H9 (cell line): ENCODE results near the gene ZNF319. TPM values are rescaled to one million over a fixed set of nuclear protein-coding genes. Genes with fewer than 3 reads are reported as not detected.

Experiments
- DNase-seq: peaks from one replicate; pipeline ENCODE4 v3.0.0-alpha.2; 2017
- H2AFZ ChIP-seq: one replicate; pipeline ENCODE4 v1.6.1; 2013; ENCODE audit warnings: mild to moderate bottlenecking, low read length, control low read depth, moderate library complexity
- H2AK5ac ChIP-seq: 2 replicates; pipeline ENCODE4 v1.6.1; 2013; ENCODE audit warnings: low read length, control low read depth, mixed read lengths; ENCODE audit not compliant: insufficient read length
- H2BK120ac ChIP-seq: one replicate; pipeline ENCODE4 v1.6.1; 2013; ENCODE audit warnings: low read depth, mild to moderate bottlenecking, low read length, control low read depth, inconsistent platforms; ENCODE audit not compliant: poor library complexity, severe bottlenecking
- H2BK12ac ChIP-seq: 2 replicates; pipeline ENCODE4 v1.6.1; 2013; ENCODE audit warnings: low read length, control low read depth, mixed read lengths, low read depth; ENCODE audit not compliant: insufficient read length
- H2BK15ac ChIP-seq: 2 replicates; pipeline ENCODE4 v1.6.1; 2013; ENCODE audit warnings: low read depth, low read length, control low read depth
- H2BK20ac ChIP-seq: one replicate; pipeline ENCODE4 v1.6.1; 2013; ENCODE audit warnings: low read depth, mild to moderate bottlenecking, low read length, control low read depth, inconsistent platforms; ENCODE audit not compliant: poor library complexity, severe bottlenecking
- H2BK5ac ChIP-seq: 2 replicates; pipeline ENCODE4 v1.6.1; 2013; ENCODE audit warnings: low read length, control low read depth, mixed read lengths; ENCODE audit not compliant: insufficient read length
- H3K14ac ChIP-seq: 2 replicates; pipeline ENCODE4 v1.6.1; 2013; ENCODE audit warnings: low read length, control low read depth; ENCODE audit not compliant: insufficient read depth
- H3K18ac ChIP-seq: 2 replicates; pipeline ENCODE4 v1.6.1; 2013; ENCODE audit warnings: low read depth, mild to moderate bottlenecking, mixed read lengths, low read length, control low read depth; ENCODE audit not compliant: insufficient read length
- H3K23ac ChIP-seq: 2 replicates; pipeline ENCODE4 v1.6.1; 2013; ENCODE audit warnings: low read length, control low read depth, mixed read lengths, low read depth; ENCODE audit not compliant: insufficient read length
- H3K23me2 ChIP-seq: 2 replicates; pipeline ENCODE4 v1.6.1; 2013; ENCODE audit warnings: low read depth, mild to moderate bottlenecking, mixed read lengths, low read length, control low read depth; ENCODE audit not compliant: insufficient read length, poor library complexity, severe bottlenecking
- H3K27ac ChIP-seq: 2 replicates; pipeline ENCODE4 v1.5.1; 2013; ENCODE audit warnings: low read length, control low read depth, mixed read lengths, low read depth; ENCODE audit not compliant: insufficient read length
- H3K27me3 ChIP-seq: 2 replicates; pipeline ENCODE4 v1.6.1; 2013; ENCODE audit warnings: low read length, control low read depth, inconsistent platforms; ENCODE audit not compliant: insufficient read depth
- H3K4ac ChIP-seq: 2 replicates; pipeline ENCODE4 v1.6.1; 2013; ENCODE audit warnings: low read depth, mild to moderate bottlenecking, control low read depth, inconsistent platforms, low read length, moderate library complexity
- H3K4me1 ChIP-seq: 2 replicates; pipeline ENCODE4 v1.6.1; 2013; ENCODE audit warnings: low read length, control low read depth, inconsistent platforms; ENCODE audit not compliant: insufficient read depth
- H3K4me2 ChIP-seq: 2 replicates; pipeline ENCODE4 v1.6.1; 2013; ENCODE audit warnings: low read length, control low read depth, mixed read lengths; ENCODE audit not compliant: insufficient read length, insufficient read depth
- H3K56ac ChIP-seq: 2 replicates; pipeline ENCODE4 v1.6.1; 2013; ENCODE audit warnings: low read depth, mild to moderate bottlenecking, mixed read lengths, low read length, control low read depth; ENCODE audit not compliant: insufficient read length
- H3K79me1 ChIP-seq: 2 replicates; pipeline ENCODE4 v1.6.1; 2013; ENCODE audit warnings: low read depth, mild to moderate bottlenecking, moderate library complexity, low read length, control low read depth, inconsistent platforms; ENCODE audit not compliant: insufficient read depth, poor library complexity, severe bottlenecking
- H3K79me2 ChIP-seq: 2 replicates; pipeline ENCODE4 v1.6.1; 2013; ENCODE audit warnings: low read length, control low read depth, inconsistent platforms; ENCODE audit not compliant: insufficient read depth
- H3K9ac ChIP-seq: 2 replicates; pipeline ENCODE4 v1.6.1; 2013; ENCODE audit warnings: low read length, control low read depth, mixed read lengths; ENCODE audit not compliant: insufficient read length; ENCODE audit errors: extremely low read depth
- H3K9me3 ChIP-seq: one replicate; pipeline ENCODE4 v1.6.1; 2013; ENCODE audit warnings: low read depth, low read length, inconsistent platforms; ENCODE audit not compliant: control insufficient read depth
- H3T11ph ChIP-seq: one replicate; pipeline ENCODE4 v1.6.1; 2013; ENCODE audit warnings: mild to moderate bottlenecking, low read length, control low read depth, inconsistent platforms
- H4K20me1 ChIP-seq: one replicate; pipeline ENCODE4 v1.6.1; 2013; ENCODE audit not compliant: control insufficient read depth, insufficient read length, insufficient read depth
- H4K5ac ChIP-seq: 2 replicates; pipeline ENCODE4 v1.6.1; 2013; ENCODE audit warnings: low read depth, mild to moderate bottlenecking, mixed read lengths, low read length, control low read depth; ENCODE audit not compliant: insufficient read length
- H4K8ac ChIP-seq: replicated peaks from 2 replicates; pipeline ENCODE4 v1.6.1; 2013; ENCODE audit warnings: low read length, control low read depth, mixed read lengths, low read depth; ENCODE audit not compliant: insufficient read length
- H4K91ac ChIP-seq: 2 replicates; pipeline ENCODE4 v1.6.1; 2013; ENCODE audit warnings: low read depth, mild to moderate bottlenecking, moderate library complexity, mixed read lengths, low read length, control low read depth; ENCODE audit not compliant: insufficient read length
- H3K27ac Mint-ChIP-seq, 3 experiments: 2 replicates in 2 of 3; 3 replicates in 1 of 3; pipeline ENCODE4 v1.8.0; 2020 to 2021; ENCODE audit warnings: mixed read lengths in 3 of 3, mild to moderate bottlenecking in 1 of 3, moderate library complexity in 1 of 3
- H3K27me3 Mint-ChIP-seq: 2 replicates; pipeline ENCODE4 v1.8.0; 2021; ENCODE audit warnings: low read depth, mild to moderate bottlenecking, moderate library complexity, mixed read lengths
- H3K36me3 Mint-ChIP-seq, 3 experiments: 2 replicates in 2 of 3; 3 replicates in 1 of 3; pipeline ENCODE4 v1.8.0; 2020 to 2021; ENCODE audit warnings: low read depth in 3 of 3, mixed read lengths in 3 of 3; ENCODE audit not compliant: insufficient read depth in 1 of 3
- H3K4me1 Mint-ChIP-seq, 2 experiments: 2 replicates each; pipeline ENCODE4 v1.8.0; 2020; ENCODE audit warnings: mixed read lengths in 2 of 2
- H3K4me3 Mint-ChIP-seq, 2 experiments: 2 replicates in 1 of 2; 3 replicates in 1 of 2; pipeline ENCODE4 v1.8.0; 2020 to 2021; ENCODE audit warnings: mild to moderate bottlenecking in 2 of 2, mixed read lengths in 2 of 2, moderate library complexity in 1 of 2
- H3K9me3 Mint-ChIP-seq, 2 experiments: 2 replicates in 1 of 2; 3 replicates in 1 of 2; pipeline ENCODE4 v1.8.0; 2020; ENCODE audit warnings: mild to moderate bottlenecking in 2 of 2, mixed read lengths in 2 of 2, moderate library complexity in 1 of 2
- WGBS: extraction: QIAGEN DNeasy Blood & Tissue Kit; methylation state at CpG from one replicate; pipeline ENCODE4 v1.1.7; 2013; ENCODE audit warnings: missing lambda C conversion rate, low lambda C conversion rate, mixed read lengths; ENCODE audit not compliant: insufficient read length; ENCODE audit errors: extremely low coverage; 5-methylcytosine and 5-hydroxymethylcytosine counted together
- total RNA-seq: library from RNA; stranded (reverse); gene quantifications from 2 replicates; pipeline ENCODE4 v1.2.1, GENCODE V29; 2021
- TF ChIP-seq, protein P1 (sequence below): fragments of 200-600 bp; sonication (generic); conservative IDR thresholded peaks from 3 replicates; pipeline ENCODE4 v1.8.0; 2021; ENCODE audit warnings: antibody characterized with exemption, mild to moderate bottlenecking

Gene ZNF319
- total RNA-seq, 1 experiment from 2014 or later, result 5.6 TPM

DNA sequence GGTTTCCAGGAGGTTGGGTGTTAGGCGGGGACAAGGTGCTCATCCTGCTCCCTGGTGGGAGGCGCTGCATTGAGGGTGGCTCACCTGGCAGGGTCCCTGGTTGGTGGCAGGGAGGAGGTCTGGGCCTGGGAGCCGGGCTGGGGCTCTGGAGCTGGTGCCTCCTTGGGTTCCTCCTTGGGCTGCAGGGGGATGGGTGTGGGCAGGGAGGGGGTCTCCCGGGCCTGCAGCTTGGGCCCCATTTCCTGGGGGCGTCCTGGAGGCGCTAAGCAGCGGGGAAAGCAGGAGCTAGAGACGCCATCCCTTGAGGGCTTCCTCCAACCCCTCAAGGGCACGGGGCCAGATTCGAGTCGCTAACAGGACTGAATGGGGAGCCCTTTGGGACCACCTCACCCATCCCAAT, 40.7 kb downstream of the ZNF319 start:
- no peak overlapping the region for H2BK15ac ChIP-seq
- no peak overlapping the region for H3K4ac ChIP-seq
- no peaks in the 10 kb centered on the region for H4K20me1 ChIP-seq
- no peak overlapping the region for H2BK12ac ChIP-seq
- no peak overlapping the region for H4K91ac ChIP-seq
- Mint-ChIP-seq H3K4me3 (0 out of 5 replicates have a peak overlapping the region, but pooled peaks of 1 of the 2 experiments have one; percentile 29), H3K27ac (peak overlapping the region in 2 of 3 experiments; percentile 44 to 89; a peak in 2 of 7 replicates), H3K27me3 (no peaks in the 10 kb centered on the region; the same call in 1 of the 2 replicates), H3K36me3 (no peaks in the 10 kb centered on the region), H3K9me3 (no peaks in the 10 kb centered on the region), H3K4me1 (peaks cover 16 to 26% of the 10 kb centered on the region in 2 experiments; a peak in 3 of 4 replicates)
- H4K8ac ChIP-seq, result no peak overlapping the region
- H2BK20ac ChIP-seq, result no peak overlapping the region
- no peak overlapping the region for H4K5ac ChIP-seq
- no peak overlapping the region for H3T11ph ChIP-seq
- H3K79me2 ChIP-seq, result no peaks in the 10 kb centered on the region
- H2AK5ac ChIP-seq, result no peak overlapping the region
- H3K27ac ChIP-seq, result no peak overlapping the region
- no peak overlapping the region for H2BK5ac ChIP-seq
- TF ChIP-seq, protein P1, sequence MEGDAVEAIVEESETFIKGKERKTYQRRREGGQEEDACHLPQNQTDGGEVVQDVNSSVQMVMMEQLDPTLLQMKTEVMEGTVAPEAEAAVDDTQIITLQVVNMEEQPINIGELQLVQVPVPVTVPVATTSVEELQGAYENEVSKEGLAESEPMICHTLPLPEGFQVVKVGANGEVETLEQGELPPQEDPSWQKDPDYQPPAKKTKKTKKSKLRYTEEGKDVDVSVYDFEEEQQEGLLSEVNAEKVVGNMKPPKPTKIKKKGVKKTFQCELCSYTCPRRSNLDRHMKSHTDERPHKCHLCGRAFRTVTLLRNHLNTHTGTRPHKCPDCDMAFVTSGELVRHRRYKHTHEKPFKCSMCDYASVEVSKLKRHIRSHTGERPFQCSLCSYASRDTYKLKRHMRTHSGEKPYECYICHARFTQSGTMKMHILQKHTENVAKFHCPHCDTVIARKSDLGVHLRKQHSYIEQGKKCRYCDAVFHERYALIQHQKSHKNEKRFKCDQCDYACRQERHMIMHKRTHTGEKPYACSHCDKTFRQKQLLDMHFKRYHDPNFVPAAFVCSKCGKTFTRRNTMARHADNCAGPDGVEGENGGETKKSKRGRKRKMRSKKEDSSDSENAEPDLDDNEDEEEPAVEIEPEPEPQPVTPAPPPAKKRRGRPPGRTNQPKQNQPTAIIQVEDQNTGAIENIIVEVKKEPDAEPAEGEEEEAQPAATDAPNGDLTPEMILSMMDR, result no peak
- no peak overlapping the region for H2AFZ ChIP-seq
- H3K14ac ChIP-seq, result no peak overlapping the region; the same call in 1 of the 2 replicates
- WGBS, result no CpG with 5 or more reads among the region's 11 CpGs
- no peak overlapping the region for H3K9ac ChIP-seq
- no peaks in the 10 kb centered on the region for H3K79me1 ChIP-seq
- no peak overlapping the region for H3K23ac ChIP-seq
- no peaks in the 10 kb centered on the region; the same call in 1 of the 2 replicates for H3K27me3 ChIP-seq
- H3K23me2 ChIP-seq, result no peaks in the 10 kb centered on the region
- H2BK120ac ChIP-seq, result no peak overlapping the region
- no peak for DNase-seq
- H3K4me2 ChIP-seq, result no peak overlapping the region
- H3K18ac ChIP-seq, result no peak overlapping the region
- no peak overlapping the region for H3K56ac ChIP-seq
- H3K4me1 ChIP-seq, result no peaks in the 10 kb centered on the region
- H3K9me3 ChIP-seq, result no peaks in the 10 kb centered on the region
